D721Med (cell line): Measurements from ENCODE around the gene RIN1.
A peak's percentile ranks its signal among the peaks of the same experiment; 100 is the strongest.

Experiments used
- DNase-seq: peaks from one replicate; pipeline ENCODE4 v3.0.0; 2011; ENCODE audit warnings: low spot score; ENCODE audit not compliant: insufficient read length
- FAIRE-seq: peaks from 2 replicates; lab custom pipeline; 2011; peaks lifted over from hg19 to GRCh38; lab: Jason Lieb, UNC
- CTCF ChIP-seq: IDR thresholded peaks from 2 replicates; pipeline ENCODE4 v1.5.1; 2012; ENCODE audit warnings: mild to moderate bottlenecking, control low read depth; ENCODE audit not compliant: insufficient read depth; ENCODE audit errors: missing control alignments

The RIN1 gene

GRCh38 chr11:66331542-66332370 is 4.5 kb downstream of the RIN1 start:
- TF ChIP-seq CTCF, result no peak
- no peak for DNase-seq
- FAIRE-seq, result no peak

GRCh38 chr11:66330931-66331330 is 5.3 kb downstream of the RIN1 start:
- DNase-seq, result no peak
- no peak for FAIRE-seq
- peak; percentile 15 for TF ChIP-seq CTCF

GRCh38 chr11:66329165-66329673 is 7.0 kb downstream of the RIN1 start:
- DNase-seq (no peak), FAIRE-seq (no peak)

GRCh38 chr11:66328302-66329144 is 7.7 kb downstream of the RIN1 start:
- FAIRE-seq (no peak), DNase-seq (peak; percentile 87)

More at GRCh38 chr11:66329165-66329673, 7.0 kb downstream of the RIN1 start:
- no peak for TF ChIP-seq CTCF

GRCh38 chr11:66328031-66328301 is 8.3 kb downstream of the RIN1 start:
- no peak for FAIRE-seq
- TF ChIP-seq CTCF, result no peak
- DNase-seq, result no peak

More at GRCh38 chr11:66328302-66329144, 7.7 kb downstream of the RIN1 start:
- TF ChIP-seq CTCF, result peak; percentile 93

- DNase-seq, result no peak
- FAIRE-seq, result no peak
- TF ChIP-seq CTCF, result no peak
Measured at GRCh38 chr11:66327171-66328030, 8.8 kb downstream of the RIN1 start.
